ENCODE data around the gene GRIA3.

DNA sequence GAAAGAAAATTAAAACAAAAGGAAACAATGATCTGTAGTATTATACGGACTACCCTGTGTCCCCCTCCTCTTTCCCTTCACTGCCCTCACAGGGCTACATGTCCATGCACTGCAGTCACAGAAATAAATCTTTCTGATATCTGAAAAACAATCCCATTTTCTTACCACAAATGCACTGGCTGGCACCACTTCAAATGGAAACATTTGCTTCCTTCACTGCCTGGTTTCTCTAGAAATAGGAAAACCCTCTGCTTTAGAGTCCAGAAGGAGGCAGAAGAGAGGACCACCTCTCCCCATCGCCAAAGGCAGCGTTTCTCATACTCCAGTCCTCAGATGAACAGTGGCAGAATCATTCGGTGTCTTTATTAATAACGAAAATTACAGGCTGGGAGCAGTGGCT, 98.2 kb downstream of the GRIA3 start:
- TF ChIP-seq, protein P1, sequence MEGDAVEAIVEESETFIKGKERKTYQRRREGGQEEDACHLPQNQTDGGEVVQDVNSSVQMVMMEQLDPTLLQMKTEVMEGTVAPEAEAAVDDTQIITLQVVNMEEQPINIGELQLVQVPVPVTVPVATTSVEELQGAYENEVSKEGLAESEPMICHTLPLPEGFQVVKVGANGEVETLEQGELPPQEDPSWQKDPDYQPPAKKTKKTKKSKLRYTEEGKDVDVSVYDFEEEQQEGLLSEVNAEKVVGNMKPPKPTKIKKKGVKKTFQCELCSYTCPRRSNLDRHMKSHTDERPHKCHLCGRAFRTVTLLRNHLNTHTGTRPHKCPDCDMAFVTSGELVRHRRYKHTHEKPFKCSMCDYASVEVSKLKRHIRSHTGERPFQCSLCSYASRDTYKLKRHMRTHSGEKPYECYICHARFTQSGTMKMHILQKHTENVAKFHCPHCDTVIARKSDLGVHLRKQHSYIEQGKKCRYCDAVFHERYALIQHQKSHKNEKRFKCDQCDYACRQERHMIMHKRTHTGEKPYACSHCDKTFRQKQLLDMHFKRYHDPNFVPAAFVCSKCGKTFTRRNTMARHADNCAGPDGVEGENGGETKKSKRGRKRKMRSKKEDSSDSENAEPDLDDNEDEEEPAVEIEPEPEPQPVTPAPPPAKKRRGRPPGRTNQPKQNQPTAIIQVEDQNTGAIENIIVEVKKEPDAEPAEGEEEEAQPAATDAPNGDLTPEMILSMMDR (conservative IDR thresholded peaks at IDR 0.05; ENCODE audit: low read depth, low read length): no peak
- TF ChIP-seq EZH2 (IDR thresholded peaks at IDR 0.05; ENCODE audit: borderline replicate concordance, low read depth, low read length, poor library complexity, severe bottlenecking): no peak
